OCI-LY1 (cell line): Measurements from ENCODE around the gene FFAR1.

ENCODE experiments used
- H2AFZ ChIP-seq: fragments of 200-600 bp; sonication (generic), shearing (Covaris generic); 2 replicates; pipeline ENCODE4 v1.6.0; 2014; ENCODE audit warnings: antibody characterized with exemption, mild to moderate bottlenecking, low read length
- H3F3A ChIP-seq: fragments of 200-600 bp; sonication (generic), shearing (Covaris generic); 2 replicates; pipeline ENCODE4 v1.6.0; 2014; ENCODE audit warnings: mild to moderate bottlenecking, antibody characterized with exemption, low read length, moderate library complexity; ENCODE audit not compliant: insufficient read depth
- H3K27ac ChIP-seq: fragments of 200-600 bp; sonication (generic); 2 replicates; pipeline ENCODE4 v1.5.1; 2014; ENCODE audit warnings: low read length, mixed run types, mild to moderate bottlenecking, low read depth; ENCODE audit not compliant: poor library complexity, severe bottlenecking
- H3K27me3 ChIP-seq: fragments of 200-600 bp; sonication (generic); 2 replicates; pipeline ENCODE4 v1.6.0; 2014; ENCODE audit warnings: antibody characterized with exemption, mild to moderate bottlenecking, low read length, moderate library complexity; ENCODE audit not compliant: insufficient read depth
- H3K36me3 ChIP-seq: fragments of 200-600 bp; sonication (generic); 2 replicates; pipeline ENCODE4 v1.6.1; 2014; ENCODE audit warnings: mild to moderate bottlenecking, antibody characterized with exemption, low read length, moderate library complexity, mixed read lengths; ENCODE audit not compliant: insufficient read depth
- H3K4me1 ChIP-seq: fragments of 200-600 bp; sonication (generic); 2 replicates; pipeline ENCODE4 v1.5.1; 2014; ENCODE audit warnings: mild to moderate bottlenecking, low read length, moderate library complexity; ENCODE audit not compliant: insufficient read depth, severe bottlenecking
- H3K4me2 ChIP-seq: fragments of 200-600 bp; sonication (generic), shearing (Covaris generic); 2 replicates; pipeline ENCODE4 v1.6.1; 2014; ENCODE audit warnings: low read length
- H3K4me3 ChIP-seq: fragments of 200-600 bp; sonication (generic); 2 replicates; pipeline ENCODE4 v1.5.1; 2014; ENCODE audit warnings: low read length, low read depth, mild to moderate bottlenecking, mixed read lengths; ENCODE audit not compliant: poor library complexity, severe bottlenecking
- H3K79me2 ChIP-seq: fragments of 200-600 bp; shearing (Covaris generic); 2 replicates; pipeline ENCODE4 v1.6.1; 2016; ENCODE audit warnings: mixed run types, low read length, mixed read lengths; ENCODE audit not compliant: insufficient read depth
- H3K9ac ChIP-seq: fragments of 200-600 bp; sonication (generic), shearing (Covaris generic); 2 replicates; pipeline ENCODE4 v1.6.1; 2014; ENCODE audit warnings: mild to moderate bottlenecking, low read length, mixed read lengths
- H3K9me2 ChIP-seq: fragments of 200-600 bp; sonication (generic), shearing (Covaris generic); 2 replicates; pipeline ENCODE4 v1.6.1; 2014; ENCODE audit warnings: low read depth, mild to moderate bottlenecking, low read length, mixed read lengths
- H3K9me3 ChIP-seq: fragments of 200-600 bp; shearing (Covaris generic); 2 replicates; pipeline ENCODE4 v1.6.1; 2014; ENCODE audit warnings: low read length, mixed read lengths
- H4K20me1 ChIP-seq: fragments of 200-600 bp; sonication (generic), shearing (Covaris generic); 2 replicates; pipeline ENCODE4 v1.6.0; 2016; ENCODE audit warnings: mild to moderate bottlenecking, low read length; ENCODE audit not compliant: insufficient read depth
- EZH2 ChIP-seq: fragments of 200-600 bp; sonication (generic), shearing (Covaris generic); IDR thresholded peaks from 2 replicates; pipeline ENCODE4 v1.8.0; 2017; ENCODE audit warnings: borderline replicate concordance, mixed run types, mild to moderate bottlenecking, antibody characterized with exemption, low read length, moderate library complexity, mixed read lengths
- TF ChIP-seq, protein P1 (sequence below): fragments of 200-600 bp; sonication (generic), shearing (Covaris generic); IDR thresholded peaks from 2 replicates; pipeline ENCODE4 v1.5.1; 2017; ENCODE audit warnings: mild to moderate bottlenecking, antibody characterized with exemption, low read length, moderate library complexity, mixed read lengths

The FFAR1 gene

DNA sequence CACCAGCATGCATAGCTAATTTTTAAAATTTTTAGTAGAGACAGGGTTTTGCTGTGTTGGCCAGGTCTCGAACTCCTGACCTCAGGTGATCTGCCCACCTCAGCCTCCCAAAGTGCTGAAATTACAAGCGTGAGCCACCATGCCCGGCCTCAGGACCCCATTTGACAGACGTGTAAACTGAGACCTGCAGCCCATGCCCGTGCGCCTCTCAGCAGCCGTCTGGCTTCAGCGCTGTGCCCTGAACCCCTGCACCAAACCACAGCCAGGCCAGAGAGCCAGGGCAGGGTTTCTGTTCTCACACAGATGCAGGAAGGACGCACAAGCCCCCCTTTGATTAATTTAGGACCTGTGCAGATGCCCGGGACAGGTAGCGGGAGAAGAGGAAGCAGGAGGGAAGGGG, 7.3 kb upstream of the FFAR1 start:
- H3K36me3 ChIP-seq: peaks cover 93% of the 10 kb centered on the region
- no peak overlapping the region for H3K4me2 ChIP-seq
- H3K4me1 ChIP-seq: peaks cover 39% of the 10 kb centered on the region
- H4K20me1 ChIP-seq: no peaks in the 10 kb centered on the region
- H3K79me2 ChIP-seq: no peaks in the 10 kb centered on the region
- no peaks in the 10 kb centered on the region for H3K9me2 ChIP-seq
- TF ChIP-seq, protein P1, sequence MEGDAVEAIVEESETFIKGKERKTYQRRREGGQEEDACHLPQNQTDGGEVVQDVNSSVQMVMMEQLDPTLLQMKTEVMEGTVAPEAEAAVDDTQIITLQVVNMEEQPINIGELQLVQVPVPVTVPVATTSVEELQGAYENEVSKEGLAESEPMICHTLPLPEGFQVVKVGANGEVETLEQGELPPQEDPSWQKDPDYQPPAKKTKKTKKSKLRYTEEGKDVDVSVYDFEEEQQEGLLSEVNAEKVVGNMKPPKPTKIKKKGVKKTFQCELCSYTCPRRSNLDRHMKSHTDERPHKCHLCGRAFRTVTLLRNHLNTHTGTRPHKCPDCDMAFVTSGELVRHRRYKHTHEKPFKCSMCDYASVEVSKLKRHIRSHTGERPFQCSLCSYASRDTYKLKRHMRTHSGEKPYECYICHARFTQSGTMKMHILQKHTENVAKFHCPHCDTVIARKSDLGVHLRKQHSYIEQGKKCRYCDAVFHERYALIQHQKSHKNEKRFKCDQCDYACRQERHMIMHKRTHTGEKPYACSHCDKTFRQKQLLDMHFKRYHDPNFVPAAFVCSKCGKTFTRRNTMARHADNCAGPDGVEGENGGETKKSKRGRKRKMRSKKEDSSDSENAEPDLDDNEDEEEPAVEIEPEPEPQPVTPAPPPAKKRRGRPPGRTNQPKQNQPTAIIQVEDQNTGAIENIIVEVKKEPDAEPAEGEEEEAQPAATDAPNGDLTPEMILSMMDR: no peak
- no peak for TF ChIP-seq EZH2
- H3K27me3 ChIP-seq: no peaks in the 10 kb centered on the region
- no peaks in the 10 kb centered on the region for H3F3A ChIP-seq
- no peaks in the 10 kb centered on the region for H3K9me3 ChIP-seq
- H3K9ac ChIP-seq: no peak overlapping the region
- H3K4me3 ChIP-seq: no peak overlapping the region
- no peak overlapping the region for H2AFZ ChIP-seq
- no peak overlapping the region for H3K27ac ChIP-seq

DNA sequence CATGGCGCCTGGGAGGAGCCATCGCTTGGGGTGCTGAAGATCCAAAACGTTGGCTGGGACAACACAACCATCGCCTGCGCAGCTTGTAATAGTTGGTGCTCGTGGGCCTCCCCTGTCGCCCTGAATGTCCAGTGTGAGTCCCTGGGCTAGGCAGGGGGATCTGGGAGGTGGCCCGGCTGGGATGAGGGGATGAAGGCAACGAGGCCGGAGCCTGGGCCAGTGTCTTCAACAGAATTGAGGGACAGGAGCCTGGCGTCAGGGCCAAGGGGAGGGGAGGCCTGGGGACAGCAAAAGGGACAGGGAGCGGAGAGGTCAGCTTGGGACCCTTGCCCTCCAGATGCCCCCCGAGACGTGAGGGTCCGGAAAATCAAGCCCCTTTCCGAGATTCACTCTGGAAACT, 6.7 kb upstream of the FFAR1 start:
- H3K9ac ChIP-seq: no peak overlapping the region
- H3K9me2 ChIP-seq: no peaks in the 10 kb centered on the region
- no peak overlapping the region for H3K4me2 ChIP-seq
- H3K9me3 ChIP-seq: no peaks in the 10 kb centered on the region
- H4K20me1 ChIP-seq: no peaks in the 10 kb centered on the region
- H3K36me3 ChIP-seq: peaks cover 93% of the 10 kb centered on the region
- peaks cover 42% of the 10 kb centered on the region for H3K4me1 ChIP-seq
- TF ChIP-seq, protein P1: no peak
- TF ChIP-seq EZH2: no peak
- no peak overlapping the region for H3K27ac ChIP-seq
- no peak overlapping the region for H3K4me3 ChIP-seq
- no peaks in the 10 kb centered on the region for H3K79me2 ChIP-seq
- H2AFZ ChIP-seq: no peak overlapping the region
- no peaks in the 10 kb centered on the region for H3K27me3 ChIP-seq
- H3F3A ChIP-seq: no peaks in the 10 kb centered on the region

DNA sequence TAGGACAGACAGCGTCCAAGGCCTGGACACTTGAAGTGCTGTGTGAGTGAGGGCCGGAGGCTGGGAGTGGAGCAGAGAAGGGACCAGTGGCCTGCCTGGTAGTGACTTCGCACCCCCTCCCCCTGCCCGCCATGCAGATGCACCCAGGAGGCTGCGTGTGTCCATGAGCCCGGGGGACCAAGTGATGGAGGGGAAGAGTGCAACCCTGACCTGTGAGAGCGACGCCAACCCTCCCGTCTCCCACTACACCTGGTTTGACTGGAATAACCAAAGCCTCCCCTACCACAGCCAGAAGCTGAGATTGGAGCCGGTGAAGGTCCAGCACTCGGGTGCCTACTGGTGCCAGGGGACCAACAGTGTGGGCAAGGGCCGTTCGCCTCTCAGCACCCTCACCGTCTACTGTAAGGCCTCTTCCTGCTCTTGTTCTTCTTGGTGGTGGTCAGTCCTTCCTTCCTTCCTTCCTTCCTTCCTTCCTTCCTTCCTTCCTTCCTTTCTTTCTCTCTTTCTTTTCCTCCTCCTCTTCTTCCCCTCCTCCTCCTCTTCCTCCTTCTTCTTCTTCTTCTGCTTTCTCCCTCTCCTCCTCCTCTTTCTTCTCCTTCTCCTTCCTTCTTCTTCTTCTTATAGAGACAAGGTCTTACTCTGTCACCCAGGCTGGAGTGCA, 6.0 kb upstream of the FFAR1 start:
- Histone ChIP-seq H3K9ac (no peak overlapping the region), H3F3A (no peaks in the 10 kb centered on the region), H3K9me3 (no peaks in the 10 kb centered on the region), H3K79me2 (no peaks in the 10 kb centered on the region), H3K4me2 (no peak overlapping the region), H3K9me2 (no peaks in the 10 kb centered on the region), H2AFZ (no peak overlapping the region), H3K36me3 (peaks cover 93% of the 10 kb centered on the region), H4K20me1 (no peaks in the 10 kb centered on the region), H3K4me3 (no peak overlapping the region), H3K27me3 (no peaks in the 10 kb centered on the region), H3K27ac (no peak overlapping the region), H3K4me1 (peaks cover 42% of the 10 kb centered on the region)
- TF ChIP-seq EZH2: no peak
- TF ChIP-seq, protein P1: no peak
